HEK293 (cell line): ENCODE results near the gene DLK1.
A peak's percentile ranks its signal among the peaks of the same experiment; 100 is the strongest.

Experiments used
- CTCF ChIA-PET: fragments of 350-600 bp; formaldehyde crosslinking; extraction: SDS; loops from one replicate; lab custom pipeline; 2021; ENCODE audit warnings: antibody characterized with exemption; lab: Yijun Ruan, JAX
- POLR2A ChIA-PET: fragments of 300-600 bp; formaldehyde crosslinking; extraction: SDS; loops from one replicate; lab custom pipeline; 2020; ENCODE audit warnings: antibody characterized with exemption, inconsistent platforms; lab: Yijun Ruan, JAX
- H3K27ac ChIP-seq: fragments of 200-500 bp; sonication (Bioruptor generic); 2 replicates; pipeline ENCODE4 v1.5.1; 2014; ENCODE audit warnings: low read depth, low read length, control low read depth, inconsistent platforms; ENCODE audit errors: extremely low read depth
- H3K36me3 ChIP-seq, 2 experiments: fragments of 200-500 bp in 1 of 2; sonication (Bioruptor generic) in 1 of 2; 1 replicate in 1 of 2; 2 replicates in 1 of 2; pipeline ENCODE4 v1.5.1; 2014 to 2017; ENCODE audit warnings: inconsistent platforms in 2 of 2, low read length in 2 of 2; ENCODE audit not compliant: control insufficient read depth in 2 of 2, insufficient read depth in 1 of 2
- H3K4me1 ChIP-seq: fragments of 200-500 bp; sonication (Bioruptor generic); 2 replicates; pipeline ENCODE4 v1.5.1; 2014; ENCODE audit warnings: mild to moderate bottlenecking, low read length, inconsistent platforms; ENCODE audit not compliant: control insufficient read depth, insufficient read depth
- H3K4me3 ChIP-seq: 2 replicates; pipeline ENCODE4 v1.5.1; 2011; ENCODE audit warnings: low read depth, mild to moderate bottlenecking, control low read depth, low read length, moderate library complexity
- H3K9me3 ChIP-seq: fragments of 200-500 bp; sonication (Bioruptor generic); 2 replicates; pipeline ENCODE4 v1.5.1; 2014; ENCODE audit warnings: low read depth, low read length, inconsistent platforms; ENCODE audit not compliant: control insufficient read depth, insufficient read depth
- BCL6B ChIP-seq: fragments of 450-650 bp; formaldehyde crosslinking; IDR thresholded peaks from 2 replicates; pipeline ENCODE4 v1.5.1; 2017; ENCODE audit warnings: missing biosample characterization, missing genetic modification characterization
- HOXD13 ChIP-seq: sonication (generic); formaldehyde crosslinking; IDR thresholded peaks from 2 replicates; pipeline ENCODE4 v1.8.0; 2022; ENCODE audit warnings: missing genetic modification reagents, borderline replicate concordance
- MZF1 ChIP-seq: fragments of 450-650 bp; formaldehyde crosslinking; IDR thresholded peaks from 2 replicates; pipeline ENCODE4 v1.5.1; 2017; ENCODE audit warnings: missing biosample characterization, missing genetic modification characterization, borderline replicate concordance
- OSR2 ChIP-seq: fragments of 450-650 bp; formaldehyde crosslinking; IDR thresholded peaks from 2 replicates; pipeline ENCODE4 v1.5.1; 2016; ENCODE audit warnings: missing biosample characterization, missing genetic modification characterization
- PRDM2 ChIP-seq: fragments of 450-650 bp; formaldehyde crosslinking; IDR thresholded peaks from 2 replicates; pipeline ENCODE4 v1.5.1; 2016; ENCODE audit warnings: missing biosample characterization, missing genetic modification characterization, borderline replicate concordance
- RBAK ChIP-seq: fragments of 450-650 bp; formaldehyde crosslinking; IDR thresholded peaks from 2 replicates; pipeline ENCODE4 v1.5.1; 2016; ENCODE audit warnings: missing biosample characterization, missing genetic modification characterization
- YY1 ChIP-seq: fragments of 450-650 bp; formaldehyde crosslinking; IDR thresholded peaks from 2 replicates; pipeline ENCODE4 v1.5.1; 2018; ENCODE audit warnings: missing biosample characterization, missing genetic modification characterization
- ZBTB17 ChIP-seq: fragments of 450-650 bp; formaldehyde crosslinking; IDR thresholded peaks from 2 replicates; pipeline ENCODE4 v1.5.1; 2016; ENCODE audit warnings: missing biosample characterization, missing genetic modification characterization
- ZBTB20 ChIP-seq: fragments of 450-650 bp; formaldehyde crosslinking; IDR thresholded peaks from 2 replicates; pipeline ENCODE4 v1.5.1; 2016; ENCODE audit warnings: missing biosample characterization, missing genetic modification characterization
- ZBTB49 ChIP-seq: fragments of 450-650 bp; formaldehyde crosslinking; IDR thresholded peaks from 2 replicates; pipeline ENCODE4 v1.5.1; 2016; ENCODE audit warnings: missing biosample characterization, missing genetic modification characterization, low read depth
- ZFP69B ChIP-seq: fragments of 450-650 bp; formaldehyde crosslinking; IDR thresholded peaks from 2 replicates; pipeline ENCODE4 v1.5.1; 2016; ENCODE audit warnings: missing biosample characterization, missing genetic modification characterization
- ZNF112 ChIP-seq: fragments of 450-650 bp; formaldehyde crosslinking; IDR thresholded peaks from 2 replicates; pipeline ENCODE4 v1.5.0; 2017; ENCODE audit warnings: missing biosample characterization, missing genetic modification characterization
- ZNF175 ChIP-seq: fragments of 450-650 bp; formaldehyde crosslinking; IDR thresholded peaks from 2 replicates; pipeline ENCODE4 v1.5.1; 2016; ENCODE audit warnings: missing biosample characterization, missing genetic modification characterization
- ZNF23 ChIP-seq: fragments of 450-650 bp; formaldehyde crosslinking; IDR thresholded peaks from 2 replicates; pipeline ENCODE4 v1.5.1; 2016; ENCODE audit warnings: missing biosample characterization, missing genetic modification characterization, borderline replicate concordance
- ZNF24 ChIP-seq: fragments of 450-650 bp; formaldehyde crosslinking; IDR thresholded peaks from 2 replicates; pipeline ENCODE4 v1.5.1; 2016; ENCODE audit warnings: missing biosample characterization, missing genetic modification characterization
- ZNF266 ChIP-seq: fragments of 450-650 bp; formaldehyde crosslinking; IDR thresholded peaks from 2 replicates; pipeline ENCODE4 v1.5.1; 2016; ENCODE audit warnings: missing biosample characterization, missing genetic modification characterization, low read depth
- ZNF423 ChIP-seq: fragments of 450-650 bp; formaldehyde crosslinking; IDR thresholded peaks from 2 replicates; pipeline ENCODE4 v1.5.1; 2016; ENCODE audit warnings: missing biosample characterization, missing genetic modification characterization
- ZNF549 ChIP-seq: fragments of 450-650 bp; IDR thresholded peaks from 2 replicates; pipeline ENCODE4 v1.5.1; 2018; ENCODE audit warnings: missing biosample characterization, missing genetic modification characterization, mild to moderate bottlenecking, inconsistent platforms, moderate library complexity
- ZNF585B ChIP-seq: fragments of 450-650 bp; formaldehyde crosslinking; IDR thresholded peaks from 2 replicates; pipeline ENCODE4 v1.5.1; 2016; ENCODE audit warnings: missing biosample characterization, missing genetic modification characterization
- TF ChIP-seq, protein P1 (sequence below): fragments of 450-650 bp; formaldehyde crosslinking; IDR thresholded peaks from 2 replicates; pipeline ENCODE4; 2016; ENCODE audit warnings: missing biosample characterization, missing genetic modification characterization
- TF ChIP-seq, protein P2 (sequence below): fragments of 450-650 bp; formaldehyde crosslinking; IDR thresholded peaks from 2 replicates; pipeline ENCODE4 v1.5.1; 2016; ENCODE audit warnings: missing biosample characterization, missing genetic modification characterization
- TF ChIP-seq, protein P3 (sequence below): sonication (generic); formaldehyde crosslinking; IDR thresholded peaks from 2 replicates; pipeline ENCODE4 v1.8.1; 2022; ENCODE audit warnings: mild to moderate bottlenecking, moderate library complexity, missing genetic modification reagents

DLK1 gene

DNA sequence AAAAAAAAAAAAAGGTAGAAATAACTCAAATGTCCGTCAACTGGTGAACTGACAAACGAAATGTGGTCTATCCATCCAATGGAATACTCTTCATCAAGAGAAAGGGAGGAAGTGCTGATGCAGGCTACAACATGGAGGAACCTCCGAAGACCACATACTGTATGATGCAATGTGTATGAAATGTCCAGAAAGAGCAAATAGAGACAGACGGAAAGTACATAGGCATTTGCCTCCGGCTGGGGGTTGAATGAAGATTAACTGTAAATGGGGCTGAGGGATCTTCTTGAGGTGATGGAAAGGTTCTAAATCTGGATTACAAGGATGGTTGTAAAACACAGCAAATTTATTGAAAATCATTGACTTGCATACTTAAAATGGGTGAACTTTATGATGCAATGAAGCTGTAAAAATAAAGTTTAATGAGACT lies 35.4 kb downstream of the DLK1 start (continued):
- peak; percentile 41; the same call in 1 of the 2 replicates for TF ChIP-seq MZF1 (tag by site-specific recombination)
- TF ChIP-seq, protein P1, sequence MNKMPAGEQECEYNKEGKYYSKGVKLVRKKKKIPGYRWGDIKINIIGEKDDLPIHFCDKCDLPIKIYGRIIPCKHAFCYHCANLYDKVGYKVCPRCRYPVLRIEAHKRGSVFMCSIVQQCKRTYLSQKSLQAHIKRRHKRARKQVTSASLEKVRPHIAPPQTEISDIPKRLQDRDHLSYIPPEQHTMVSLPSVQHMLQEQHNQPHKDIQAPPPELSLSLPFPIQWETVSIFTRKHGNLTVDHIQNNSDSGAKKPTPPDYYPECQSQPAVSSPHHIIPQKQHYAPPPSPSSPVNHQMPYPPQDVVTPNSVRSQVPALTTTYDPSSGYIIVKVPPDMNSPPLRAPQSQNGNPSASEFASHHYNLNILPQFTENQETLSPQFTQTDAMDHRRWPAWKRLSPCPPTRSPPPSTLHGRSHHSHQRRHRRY (tag by site-specific recombination) = no peak
- no peak for TF ChIP-seq ZNF549 (tag by site-specific recombination)
- 0 out of 2 replicates have a peak, but pooled peaks have one; percentile 33 for TF ChIP-seq HOXD13
- no peak for TF ChIP-seq PRDM2 (tag by site-specific recombination)
- TF ChIP-seq RBAK (tag by site-specific recombination) = no peak
- peak; percentile 73 for TF ChIP-seq ZBTB17 (tag by site-specific recombination)
- TF ChIP-seq, protein P2, sequence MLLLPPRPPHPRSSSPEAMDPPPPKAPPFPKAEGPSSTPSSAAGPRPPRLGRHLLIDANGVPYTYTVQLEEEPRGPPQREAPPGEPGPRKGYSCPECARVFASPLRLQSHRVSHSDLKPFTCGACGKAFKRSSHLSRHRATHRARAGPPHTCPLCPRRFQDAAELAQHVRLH (tag by site-specific recombination) = no peak
- TF ChIP-seq BCL6B (tag by site-specific recombination) = 0 out of 2 replicates have a peak, but pooled peaks have one; percentile 38
- TF ChIP-seq OSR2 (tag by site-specific recombination) = no peak
- no peak for TF ChIP-seq ZNF266 (tag by site-specific recombination)
- TF ChIP-seq ZNF23 (tag by site-specific recombination) = no peak
- TF ChIP-seq ZFP69B (tag by site-specific recombination) = peak; percentile 24; the same call in 1 of the 2 replicates
- no peak for TF ChIP-seq YY1 (tag by site-specific recombination)
- TF ChIP-seq ZNF423 (tag by site-specific recombination) = no peak
- TF ChIP-seq, protein P3, sequence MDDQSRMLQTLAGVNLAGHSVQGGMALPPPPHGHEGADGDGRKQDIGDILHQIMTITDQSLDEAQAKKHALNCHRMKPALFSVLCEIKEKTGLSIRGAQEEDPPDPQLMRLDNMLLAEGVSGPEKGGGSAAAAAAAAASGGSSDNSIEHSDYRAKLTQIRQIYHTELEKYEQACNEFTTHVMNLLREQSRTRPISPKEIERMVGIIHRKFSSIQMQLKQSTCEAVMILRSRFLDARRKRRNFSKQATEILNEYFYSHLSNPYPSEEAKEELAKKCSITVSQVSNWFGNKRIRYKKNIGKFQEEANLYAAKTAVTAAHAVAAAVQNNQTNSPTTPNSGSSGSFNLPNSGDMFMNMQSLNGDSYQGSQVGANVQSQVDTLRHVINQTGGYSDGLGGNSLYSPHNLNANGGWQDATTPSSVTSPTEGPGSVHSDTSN (CRISPR knock-in tag) = no peak

DNA sequence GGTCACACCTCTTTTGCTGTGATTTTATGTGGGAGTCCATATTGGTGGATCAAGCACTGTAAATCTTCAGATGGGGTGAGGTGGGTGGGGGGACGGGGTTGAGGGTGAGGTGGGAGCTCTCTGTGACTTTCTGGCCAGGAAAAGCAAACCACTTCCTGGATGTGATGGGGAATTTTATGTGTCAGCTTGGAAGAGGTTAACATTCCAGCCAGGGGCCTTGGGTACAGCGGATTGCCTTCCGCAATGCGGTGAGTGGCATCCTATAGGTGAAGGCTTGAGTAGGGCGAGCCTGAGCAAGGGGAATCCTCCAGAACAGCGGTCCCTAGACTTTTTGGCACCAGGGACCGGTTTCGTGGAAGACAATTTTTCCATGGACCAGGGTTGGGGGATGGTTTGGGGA lies 36.2 kb downstream of the DLK1 start:
- no peak overlapping the region for H3K27ac ChIP-seq
- POLR2A ChIA-PET = no interaction called here
- TF ChIP-seq ZBTB49 (tag by site-specific recombination) (no peak), ZNF175 (tag by site-specific recombination) (no peak), ZNF585B (no peak), ZNF112 (tag by site-specific recombination) (no peak), ZBTB20 (no peak), ZNF24 (tag by site-specific recombination) (no peak)
- TF ChIP-seq, all 188 proteins: peak for 0
- no peaks in the 10 kb centered on the region for H3K4me1 ChIP-seq
- H3K9me3 ChIP-seq = no peaks in the 10 kb centered on the region
- CTCF ChIA-PET = interaction anchor here (0.7 kb wide), 1 partner anchor 20 kb away, joined by 3 read pairs; no protein-coding TSS in a partner anchor
- no peaks in the 10 kb centered on the region for H3K36me3 ChIP-seq
- H3K4me3 ChIP-seq = no peak overlapping the region
